Neural progenitor cell (in vitro differentiated cells): ENCODE measurements around the gene BLOC1S1. TPM values are rescaled to one million over a fixed set of nuclear protein-coding genes. Genes with fewer than 3 reads are reported as not detected.
A peak's percentile ranks its signal among the peaks of the same experiment; 100 is the strongest.

ENCODE experiments used
- DNase-seq: peaks from one replicate; pipeline ENCODE4 v3.0.0-alpha.2; 2016; ENCODE audit warnings: low spot score
- H2AFZ ChIP-seq: fragments of 200-600 bp; sonication (generic); replicated peaks from 2 replicates; pipeline ENCODE4 v1.6.1; 2016; ENCODE audit warnings: antibody characterized with exemption
- H3F3A ChIP-seq: fragments of 200-600 bp; sonication (generic); 2 replicates; pipeline ENCODE4 v1.6.1; 2016; ENCODE audit warnings: antibody characterized with exemption, low read depth
- H3K27ac ChIP-seq: fragments of 200-600 bp; sonication (generic); 2 replicates; pipeline ENCODE4 v1.5.1; 2016; ENCODE audit warnings: mild to moderate bottlenecking
- H3K27me3 ChIP-seq: fragments of 200-600 bp; sonication (generic); 2 replicates; pipeline ENCODE4 v1.6.1; 2016; ENCODE audit warnings: mild to moderate bottlenecking, moderate library complexity
- H3K36me3 ChIP-seq: fragments of 200-600 bp; sonication (generic); 2 replicates; pipeline ENCODE4 v1.5.1; 2016
- H3K4me1 ChIP-seq: fragments of 200-600 bp; sonication (generic); 2 replicates; pipeline ENCODE4 v1.6.1; 2016; ENCODE audit warnings: mixed run types
- H3K4me2 ChIP-seq: fragments of 200-600 bp; sonication (generic); 2 replicates; pipeline ENCODE4 v1.6.1; 2016
- H3K4me3 ChIP-seq: fragments of 200-600 bp; sonication (generic); 2 replicates; pipeline ENCODE4 v1.5.1; 2016
- H3K79me2 ChIP-seq: fragments of 200-600 bp; sonication (generic); 2 replicates; pipeline ENCODE4 v1.6.1; 2016; ENCODE audit warnings: low read depth
- H3K9ac ChIP-seq: fragments of 200-600 bp; sonication (generic); 2 replicates; pipeline ENCODE4 v1.6.1; 2016
- H3K9me3 ChIP-seq: fragments of 200-600 bp; sonication (generic); 2 replicates; pipeline ENCODE4 v1.5.1; 2016; ENCODE audit warnings: low read depth
- H4K20me1 ChIP-seq: fragments of 200-600 bp; sonication (generic); 2 replicates; pipeline ENCODE4 v1.6.1; 2016; ENCODE audit warnings: low read depth
- H3K27ac Mint-ChIP-seq: 3 replicates; pipeline ENCODE4 v1.8.0; 2021; ENCODE audit warnings: mixed read lengths
- H3K27me3 Mint-ChIP-seq: 2 replicates; pipeline ENCODE4 v1.8.0; 2022; ENCODE audit warnings: low read depth, mild to moderate bottlenecking, inconsistent platforms, moderate library complexity, mixed read lengths; ENCODE audit not compliant: insufficient read depth
- H3K36me3 Mint-ChIP-seq: 3 replicates; pipeline ENCODE4 v1.8.0; 2021; ENCODE audit warnings: mixed read lengths
- H3K4me1 Mint-ChIP-seq: 3 replicates; pipeline ENCODE4 v1.8.0; 2021; ENCODE audit warnings: mixed read lengths
- H3K4me3 Mint-ChIP-seq: 3 replicates; pipeline ENCODE4 v1.8.0; 2021; ENCODE audit warnings: mild to moderate bottlenecking, moderate library complexity, mixed read lengths
- H3K9me3 Mint-ChIP-seq: 3 replicates; pipeline ENCODE4 v1.8.0; 2020; ENCODE audit warnings: mixed read lengths
- CTCF ChIP-seq: fragments of 200-600 bp; sonication (generic); IDR thresholded peaks from 2 replicates; pipeline ENCODE4 v1.5.1; 2017; ENCODE audit warnings: antibody characterized with exemption, mild to moderate bottlenecking
- EZH2 ChIP-seq: fragments of 200-600 bp; sonication (generic); IDR thresholded peaks from 2 replicates; pipeline ENCODE4 v1.6.1; 2017; ENCODE audit warnings: antibody characterized with exemption, mild to moderate bottlenecking, moderate library complexity
- EZH2phosphoT487 ChIP-seq: fragments of 200-600 bp; sonication (generic); IDR thresholded peaks from 2 replicates; pipeline ENCODE4 v1.6.1; 2017; ENCODE audit warnings: antibody characterized with exemption
- total RNA-seq: library from RNA; depleted of rRNA; stranded (reverse); fragments of >200 nt; gene quantifications from 2 replicates; pipeline ENCODE4 v1.2.3, GENCODE V29; 2015; ENCODE audit warnings: low replicate concordance

Gene BLOC1S1
- total RNA-seq, 1 donor from 2014 or later = 48.1 TPM

DNA sequence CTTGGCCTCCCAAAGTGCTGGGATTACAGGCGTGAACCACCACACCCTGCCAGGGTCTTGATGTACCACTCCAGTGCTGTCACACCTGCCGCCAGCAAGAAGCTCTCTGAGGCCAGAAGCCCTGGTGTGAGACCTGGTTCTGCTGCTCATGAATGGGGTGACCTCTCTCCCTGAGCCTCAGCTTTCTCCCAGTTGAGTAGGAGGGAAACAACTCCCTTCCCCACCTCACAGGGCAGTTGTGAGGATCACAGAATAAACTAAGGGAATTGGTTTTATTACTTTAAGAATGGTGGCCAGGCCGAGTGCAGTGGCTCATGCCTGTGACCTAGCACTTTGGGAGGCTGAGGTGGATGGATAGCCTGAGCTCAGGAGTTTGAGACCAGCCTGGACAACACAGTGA, 18.7 kb downstream of the BLOC1S1 start:
- H3K27me3 ChIP-seq = no peaks in the 10 kb centered on the region
- Mint-ChIP-seq H3K27ac (no peak overlapping the region), H3K4me1 (peaks cover 32% of the 10 kb centered on the region), H3K27me3 (peaks cover 6% of the 10 kb centered on the region), H3K9me3 (no peaks in the 10 kb centered on the region), H3K36me3 (no peaks in the 10 kb centered on the region), H3K4me3 (no peak overlapping the region)
- no peak overlapping the region for H2AFZ ChIP-seq
- peaks cover 6% of the 10 kb centered on the region for H4K20me1 ChIP-seq
- H3K27ac ChIP-seq = no peak overlapping the region
- no peaks in the 10 kb centered on the region for H3K9me3 ChIP-seq
- H3K9ac ChIP-seq = no peak overlapping the region
- H3K4me3 ChIP-seq = no peak overlapping the region
- no peaks in the 10 kb centered on the region for H3K36me3 ChIP-seq
- no peak for DNase-seq
- H3F3A ChIP-seq = peaks cover 39% of the 10 kb centered on the region
- no peak for TF ChIP-seq EZH2
- TF ChIP-seq EZH2phosphoT487 = no peak
- TF ChIP-seq CTCF = no peak
- peaks cover 19% of the 10 kb centered on the region for H3K4me1 ChIP-seq
- no peaks in the 10 kb centered on the region for H3K79me2 ChIP-seq
- H3K4me2 ChIP-seq = no peak overlapping the region

GRCh38 chr12:55736076-55736475, 20.2 kb downstream of the BLOC1S1 start:
- TF ChIP-seq CTCF = no peak
- no peak for TF ChIP-seq EZH2phosphoT487
- no peak for TF ChIP-seq EZH2
- Mint-ChIP-seq H3K27me3 (peaks cover 5% of the 10 kb centered on the region), H3K27ac (no peak overlapping the region), H3K36me3 (no peaks in the 10 kb centered on the region), H3K4me1 (peaks cover 21% of the 10 kb centered on the region), H3K4me3 (peak overlapping the region; percentile 74), H3K9me3 (no peaks in the 10 kb centered on the region)
- Histone ChIP-seq H3F3A (peaks cover 24% of the 10 kb centered on the region), H3K27me3 (no peaks in the 10 kb centered on the region), H3K9ac (no peak overlapping the region), H3K9me3 (no peaks in the 10 kb centered on the region), H3K4me2 (no peak overlapping the region), H3K27ac (no peak overlapping the region), H4K20me1 (no peaks in the 10 kb centered on the region), H2AFZ (no peak overlapping the region), H3K36me3 (no peaks in the 10 kb centered on the region), H3K79me2 (no peaks in the 10 kb centered on the region), H3K4me3 (no peak overlapping the region), H3K4me1 (peaks cover 9% of the 10 kb centered on the region)
- no peak for DNase-seq

DNA sequence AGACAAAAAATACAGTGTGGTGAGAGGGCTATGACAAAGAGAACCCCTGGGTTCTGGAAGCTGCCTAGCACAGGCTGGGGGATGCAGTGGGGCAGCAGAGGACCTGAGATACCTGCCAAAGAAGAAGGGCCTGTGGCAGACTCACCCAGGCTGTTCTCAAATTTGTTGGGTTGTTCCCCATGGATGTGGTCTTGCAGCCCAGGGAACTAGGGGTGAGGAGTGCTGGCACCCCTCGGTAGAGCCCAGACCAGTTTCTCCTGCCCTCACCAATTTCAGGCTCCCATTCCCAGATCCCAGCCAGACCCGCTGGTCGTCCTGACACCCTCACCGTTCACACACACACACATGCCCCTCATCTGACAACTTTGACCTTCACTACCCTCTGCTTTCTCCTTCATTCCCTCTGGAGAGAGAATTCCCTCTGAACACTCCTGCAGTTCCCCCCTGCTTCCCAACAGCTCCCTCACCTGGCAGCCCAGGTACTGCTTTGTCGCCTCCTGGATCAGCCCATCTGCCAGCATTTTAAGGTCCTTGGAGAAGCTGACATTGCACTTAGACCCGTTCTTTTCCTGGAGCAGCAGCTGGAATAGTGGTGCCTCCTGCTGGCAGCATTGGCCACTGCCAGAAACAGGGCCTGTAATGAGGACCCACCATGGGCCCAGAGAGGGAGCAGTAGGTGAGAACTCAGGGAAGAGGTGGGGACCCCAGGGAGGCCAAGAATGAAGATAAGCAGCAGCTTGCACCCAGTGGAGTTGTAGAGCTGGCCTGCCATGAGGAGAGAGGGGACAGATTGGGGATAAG, 21.1 kb downstream of the BLOC1S1 start:
- Mint-ChIP-seq H3K36me3 (no peaks in the 10 kb centered on the region), H3K27me3 (peaks cover 5% of the 10 kb centered on the region), H3K4me1 (peaks cover 25% of the 10 kb centered on the region), H3K9me3 (no peaks in the 10 kb centered on the region), H3K4me3 (peak overlapping the region; percentile 85), H3K27ac (peak overlapping the region; percentile 97)
- DNase-seq = peak; percentile 81
- Histone ChIP-seq H3F3A (peaks cover 27% of the 10 kb centered on the region), H3K27ac (no peak overlapping the region), H3K9ac (no peak overlapping the region), H3K4me1 (peaks cover 13% of the 10 kb centered on the region), H3K79me2 (peaks cover 5% of the 10 kb centered on the region), H3K27me3 (no peaks in the 10 kb centered on the region), H3K4me2 (peak overlapping the region; percentile 94), H4K20me1 (no peaks in the 10 kb centered on the region), H3K36me3 (no peaks in the 10 kb centered on the region), H2AFZ (no peak overlapping the region), H3K4me3 (peak overlapping the region; percentile 67), H3K9me3 (no peaks in the 10 kb centered on the region)
- no peak for TF ChIP-seq EZH2
- no peak for TF ChIP-seq EZH2phosphoT487
- peak; percentile 89 for TF ChIP-seq CTCF
